Measurements from ENCODE around the gene AGBL2. TPM values are rescaled to one million over a fixed set of nuclear protein-coding genes. Genes with fewer than 3 reads are reported as not detected.

The AGBL2 gene
- total RNA-seq, 3 donors from 2014 or later = 0.16 to 3.2 (median 2.3) TPM

DNA sequence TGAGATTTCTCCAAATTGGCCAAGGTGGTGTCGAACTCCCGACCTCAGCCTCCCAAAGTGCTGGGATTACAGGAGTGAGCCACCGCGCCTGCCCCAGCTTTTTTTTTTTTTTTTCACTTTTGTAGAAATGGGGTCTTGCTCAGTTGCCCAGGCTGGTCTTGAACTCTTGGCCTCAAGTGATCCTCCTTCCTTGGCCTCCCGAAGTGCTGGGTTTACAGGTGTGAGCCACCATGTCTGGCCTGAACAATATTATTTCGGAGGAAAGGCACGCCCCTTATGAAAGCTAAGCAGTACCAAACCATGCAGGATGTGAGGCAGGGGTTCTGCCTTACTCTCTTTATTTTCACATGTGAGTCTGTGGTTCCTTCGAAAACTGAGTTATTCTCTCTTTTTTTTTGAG is 88.9 kb downstream of the AGBL2 start:
- Histone ChIP-seq H3K27me3 (no peaks in the 10 kb centered on the region), H3K4me1 (no peaks in the 10 kb centered on the region), H3K4me3 (no peak overlapping the region), H3K36me3 (no peaks in the 10 kb centered on the region), H3K9me3 (no peaks in the 10 kb centered on the region), H3K27ac (no peak overlapping the region)
- intact Hi-C loops (cut with DNase I; ENCODE audit: low total_unique reads) = no loop called here
- no peak for DNase-seq (ENCODE audit: low spot score in 2 of 2)
- TF ChIP-seq POLR2A (IDR thresholded peaks at IDR 0.05) (no peak), CTCF (IDR thresholded peaks at IDR 0.05) (no peak), POLR2AphosphoS5 (IDR thresholded peaks at IDR 0.05) (no peak)

- H3K27me3 ChIP-seq = no peaks in the 10 kb centered on the region
- intact Hi-C loops (cut with DNase I; ENCODE audit: low total_unique reads) = no loop called here
- no peak for TF ChIP-seq CTCF (IDR thresholded peaks at IDR 0.05)
- TF ChIP-seq POLR2A (IDR thresholded peaks at IDR 0.05) = no peak
- TF ChIP-seq POLR2AphosphoS5 (IDR thresholded peaks at IDR 0.05) = no peak
- no peaks in the 10 kb centered on the region for H3K9me3 ChIP-seq
- H3K4me1 ChIP-seq = no peaks in the 10 kb centered on the region
- H3K36me3 ChIP-seq = no peaks in the 10 kb centered on the region
- H3K27ac ChIP-seq = no peak overlapping the region
- H3K4me3 ChIP-seq = no peak overlapping the region
- DNase-seq (ENCODE audit: low spot score in 2 of 2) = no peak
Measured at GRCh38 chr11:47620836-47621378, 94.3 kb downstream of the AGBL2 start.

DNA sequence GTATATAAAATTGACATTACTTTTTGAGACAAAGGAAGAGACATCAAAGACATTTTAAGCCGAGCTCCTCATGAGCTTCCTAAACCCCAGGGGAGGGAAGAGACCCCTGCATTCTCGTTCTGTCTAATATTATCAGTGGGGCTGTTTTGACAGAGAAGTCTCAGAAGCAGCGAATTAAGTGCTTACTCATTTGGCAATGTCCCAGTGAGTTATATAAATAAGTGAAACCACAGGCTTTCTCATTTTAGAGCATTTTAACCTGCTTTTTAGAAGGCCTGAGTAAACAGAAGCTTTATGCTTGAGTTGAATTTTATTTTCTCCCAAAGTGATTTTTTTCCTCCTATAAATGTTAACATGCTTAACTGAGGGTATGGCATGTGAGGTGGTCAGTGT is 97.8 kb downstream of the AGBL2 start:
- no peak for TF ChIP-seq POLR2A (IDR thresholded peaks at IDR 0.05)
- no peak for TF ChIP-seq POLR2AphosphoS5 (IDR thresholded peaks at IDR 0.05)
- intact Hi-C loops (cut with DNase I; ENCODE audit: low total_unique reads) = no loop called here
- H3K36me3 ChIP-seq = no peaks in the 10 kb centered on the region

DNA sequence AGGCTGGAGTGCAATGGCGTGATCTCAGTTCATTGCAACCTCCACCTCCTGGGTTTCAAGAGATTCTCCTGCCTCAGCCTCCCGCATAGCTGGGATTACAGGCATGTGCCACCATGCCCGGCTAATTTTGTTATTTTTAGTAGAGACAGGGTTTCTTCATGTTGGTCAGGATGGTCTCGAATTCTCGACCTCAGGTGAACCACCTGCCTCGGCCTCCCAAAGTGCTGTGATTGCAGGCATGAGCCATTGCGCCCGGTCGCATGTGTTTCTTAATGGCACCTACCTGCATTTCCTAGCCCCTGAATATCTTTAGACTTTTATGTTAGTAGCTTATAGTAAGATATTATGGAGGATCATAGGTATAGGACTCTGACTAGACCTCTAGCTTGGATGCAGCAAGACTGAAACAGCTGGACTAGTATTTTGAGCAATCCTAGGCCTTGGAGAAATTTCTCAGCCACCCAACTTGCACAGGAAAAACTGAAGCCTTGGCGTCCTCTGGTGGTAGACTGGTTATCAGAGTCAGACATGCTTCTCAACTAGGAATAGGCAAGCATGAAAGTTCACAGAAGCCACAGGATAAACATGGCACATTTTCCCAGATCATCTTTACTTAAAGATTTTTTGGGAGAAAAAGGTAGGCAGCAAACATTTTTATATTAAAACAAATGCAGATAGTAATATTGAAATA is 98.3 kb downstream of the AGBL2 start:
- Histone ChIP-seq H3K4me1 (no peaks in the 10 kb centered on the region), H3K27me3 (no peaks in the 10 kb centered on the region), H3K9me3 (no peaks in the 10 kb centered on the region), H3K36me3 (no peaks in the 10 kb centered on the region), H3K27ac (no peak overlapping the region), H3K4me3 (no peak overlapping the region)
- DNase-seq (ENCODE audit: low spot score in 2 of 2) = no peak
- no peak for TF ChIP-seq POLR2AphosphoS5 (IDR thresholded peaks at IDR 0.05)
- TF ChIP-seq CTCF (IDR thresholded peaks at IDR 0.05) = peak in 1 of 3 donors; percentile 49
- intact Hi-C loops (cut with DNase I; ENCODE audit: low total_unique reads) = no loop called here

More for the DNA sequence above, 97.8 kb downstream of the AGBL2 start:
- no peak for DNase-seq (ENCODE audit: low spot score in 2 of 2)
- Histone ChIP-seq H3K27ac (no peak overlapping the region), H3K4me1 (no peaks in the 10 kb centered on the region), H3K4me3 (no peak overlapping the region), H3K9me3 (no peaks in the 10 kb centered on the region), H3K27me3 (no peaks in the 10 kb centered on the region)

DNA sequence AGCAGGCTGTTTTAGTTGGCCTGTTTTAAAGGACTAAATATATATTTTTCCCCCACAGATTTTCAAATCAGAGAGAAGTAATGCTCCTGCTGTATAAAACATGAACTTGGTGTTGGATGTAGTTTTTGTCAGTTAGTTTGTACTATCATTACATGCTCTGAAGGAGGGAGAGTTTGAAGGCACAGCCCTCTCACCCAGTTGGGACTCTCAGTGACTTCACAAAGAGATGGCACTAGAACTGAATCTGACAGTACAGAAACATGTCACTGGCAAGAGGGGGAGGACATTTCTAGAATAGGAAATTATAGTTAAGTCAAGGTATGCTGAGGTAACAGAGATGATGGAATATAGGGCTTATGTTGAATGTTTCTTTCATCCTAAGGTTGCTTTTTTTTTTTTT is 99.9 kb downstream of the AGBL2 start:
- H3K4me3 ChIP-seq = no peak overlapping the region
- TF ChIP-seq POLR2AphosphoS5 (IDR thresholded peaks at IDR 0.05) (no peak), POLR2A (IDR thresholded peaks at IDR 0.05) (no peak), CTCF (IDR thresholded peaks at IDR 0.05) (no peak)

More for the DNA sequence above, 99.9 kb downstream of the AGBL2 start:
- H3K27me3 ChIP-seq = no peaks in the 10 kb centered on the region
- H3K9me3 ChIP-seq = no peaks in the 10 kb centered on the region
- H3K4me1 ChIP-seq = no peaks in the 10 kb centered on the region
- no peak for DNase-seq (ENCODE audit: low spot score in 2 of 2)
- no peaks in the 10 kb centered on the region for H3K36me3 ChIP-seq
- no peak overlapping the region for H3K27ac ChIP-seq
- intact Hi-C loops (cut with DNase I; ENCODE audit: low total_unique reads) = no loop called here
